Activated naive CD8-positive, alpha-beta T cell treated with anti-CD3 and anti-CD28 coated beads for 36 hours (primary cell): ENCODE results near the gene SSBP3. TPM values are rescaled to one million over a fixed set of nuclear protein-coding genes. Genes with fewer than 3 reads are reported as not detected.
"Not testable (repeated sequence)": the region's sequence is repeated elsewhere in the genome, so short reads cannot be mapped to it uniquely, and the experiment has no call there.

Source experiments
- DNase-seq: peaks from one replicate; pipeline ENCODE4 v3.0.0; 2021
- H3K27ac Mint-ChIP-seq: one replicate; pipeline ENCODE4 v1.8.0; 2022; ENCODE audit warnings: mild to moderate bottlenecking, moderate library complexity, mixed read lengths
- H3K27me3 Mint-ChIP-seq: one replicate; pipeline ENCODE4 v1.8.0; 2022; ENCODE audit warnings: mild to moderate bottlenecking, mixed read lengths
- H3K36me3 Mint-ChIP-seq: one replicate; pipeline ENCODE4 v1.8.0; 2021; ENCODE audit warnings: mild to moderate bottlenecking, mixed read lengths
- H3K4me1 Mint-ChIP-seq: one replicate; pipeline ENCODE4 v1.8.0; 2021; ENCODE audit warnings: mixed read lengths
- H3K4me3 Mint-ChIP-seq: one replicate; pipeline ENCODE4 v1.8.0; 2022; ENCODE audit warnings: mild to moderate bottlenecking, moderate library complexity, mixed read lengths
- H3K9me3 Mint-ChIP-seq: one replicate; pipeline ENCODE4 v1.8.0; 2022; ENCODE audit warnings: mixed read lengths
- total RNA-seq, 2 experiments: library from RNA; stranded (reverse); gene quantifications; one replicate each; pipeline ENCODE4 v1.2.3, GENCODE V29; 2021

Gene SSBP3
- total RNA-seq, 2 experiments from 2014 or later, result 62.8 to 65.4 TPM

GRCh38 chr1:54239035-54239383 is 167.2 kb downstream of the SSBP3 start:
- H3K27me3 Mint-ChIP-seq, result no peaks in the 10 kb centered on the region
- no peaks in the 10 kb centered on the region for H3K9me3 Mint-ChIP-seq
- H3K4me3 Mint-ChIP-seq, result no peak overlapping the region
- DNase-seq, result no peak
- H3K4me1 Mint-ChIP-seq, result no peaks in the 10 kb centered on the region
- no peak overlapping the region for H3K27ac Mint-ChIP-seq
- peaks cover 8% of the 10 kb centered on the region for H3K36me3 Mint-ChIP-seq

GRCh38 chr1:54238353-54239034 is 167.7 kb downstream of the SSBP3 start:
- Mint-ChIP-seq H3K27ac (no peak overlapping the region), H3K9me3 (no peaks in the 10 kb centered on the region), H3K27me3 (no peaks in the 10 kb centered on the region), H3K4me1 (no peaks in the 10 kb centered on the region), H3K36me3 (peaks cover 8% of the 10 kb centered on the region), H3K4me3 (no peak overlapping the region)
- DNase-seq, result no peak

- no peak for DNase-seq
- Mint-ChIP-seq H3K36me3 (peaks cover 5% of the 10 kb centered on the region), H3K4me1 (no peaks in the 10 kb centered on the region), H3K4me3 (no peak overlapping the region), H3K27me3 (no peaks in the 10 kb centered on the region), H3K27ac (no peak overlapping the region), H3K9me3 (no peaks in the 10 kb centered on the region)
These were observed 168.6 kb downstream of the SSBP3 start for GRCh38 chr1:54237586-54237985.

GRCh38 chr1:54234284-54234683 is 171.9 kb downstream of the SSBP3 start:
- Mint-ChIP-seq H3K36me3 (peaks cover 12% of the 10 kb centered on the region), H3K27me3 (no peaks in the 10 kb centered on the region), H3K9me3 (no peaks in the 10 kb centered on the region), H3K4me1 (peaks cover 17% of the 10 kb centered on the region), H3K4me3 (no peak overlapping the region), H3K27ac (no peak overlapping the region)
- DNase-seq, result no peak

GRCh38 chr1:54233196-54233595 is 173.0 kb downstream of the SSBP3 start:
- H3K9me3 Mint-ChIP-seq, DNase-seq, H3K4me3 Mint-ChIP-seq, H3K27me3 Mint-ChIP-seq, H3K27ac Mint-ChIP-seq: not testable (repeated sequence)
- Mint-ChIP-seq H3K36me3 (peaks cover 15% of the 10 kb centered on the region), H3K4me1 (peaks cover 21% of the 10 kb centered on the region)

- peaks cover 24% of the 10 kb centered on the region for H3K4me1 Mint-ChIP-seq
- peak; percentile 48 for DNase-seq
- no peaks in the 10 kb centered on the region for H3K27me3 Mint-ChIP-seq
- H3K9me3 Mint-ChIP-seq, result no peaks in the 10 kb centered on the region
- H3K36me3 Mint-ChIP-seq, result peaks cover 15% of the 10 kb centered on the region
- no peak overlapping the region for H3K4me3 Mint-ChIP-seq
- H3K27ac Mint-ChIP-seq, result peak overlapping the region; percentile 43
These were observed 175.5 kb downstream of the SSBP3 start for GRCh38 chr1:54230507-54231339.

GRCh38 chr1:54229281-54229891 is 176.8 kb downstream of the SSBP3 start:
- DNase-seq, result peak; percentile 41
- H3K36me3 Mint-ChIP-seq, result peaks cover 10% of the 10 kb centered on the region
- peak overlapping the region; percentile 82 for H3K27ac Mint-ChIP-seq
- no peaks in the 10 kb centered on the region for H3K9me3 Mint-ChIP-seq
- H3K4me3 Mint-ChIP-seq, result peak overlapping the region; percentile 25
- peaks cover 24% of the 10 kb centered on the region for H3K4me1 Mint-ChIP-seq
- H3K27me3 Mint-ChIP-seq, result no peaks in the 10 kb centered on the region

- no peaks in the 10 kb centered on the region for H3K27me3 Mint-ChIP-seq
- H3K9me3 Mint-ChIP-seq, result no peaks in the 10 kb centered on the region
- peaks cover 10% of the 10 kb centered on the region for H3K36me3 Mint-ChIP-seq
- no peak for DNase-seq
- H3K4me1 Mint-ChIP-seq, result peaks cover 24% of the 10 kb centered on the region
- H3K27ac Mint-ChIP-seq, result no peak overlapping the region
- H3K4me3 Mint-ChIP-seq, result no peak overlapping the region
These were observed 177.5 kb downstream of the SSBP3 start for GRCh38 chr1:54228638-54229079.

- Mint-ChIP-seq H3K27me3 (no peaks in the 10 kb centered on the region), H3K27ac (no peak overlapping the region), H3K4me3 (no peak overlapping the region), H3K36me3 (peaks cover 10% of the 10 kb centered on the region), H3K4me1 (peaks cover 24% of the 10 kb centered on the region), H3K9me3 (no peaks in the 10 kb centered on the region)
- DNase-seq, result no peak
These were observed 178.3 kb downstream of the SSBP3 start for GRCh38 chr1:54227891-54228310.

- no peaks in the 10 kb centered on the region for H3K27me3 Mint-ChIP-seq
These were observed 179.0 kb downstream of the SSBP3 start for GRCh38 chr1:54227091-54227602.

GRCh38 chr1:54225986-54226559 is 180.1 kb downstream of the SSBP3 start:
- DNase-seq, result no peak
- Mint-ChIP-seq H3K9me3 (no peaks in the 10 kb centered on the region), H3K36me3 (peaks cover 4% of the 10 kb centered on the region), H3K4me3 (no peak overlapping the region), H3K27me3 (no peaks in the 10 kb centered on the region), H3K27ac (peak overlapping the region; percentile 2), H3K4me1 (peaks cover 22% of the 10 kb centered on the region)

More at GRCh38 chr1:54227091-54227602, 179.0 kb downstream of the SSBP3 start:
- DNase-seq, result no peak
- Mint-ChIP-seq H3K9me3 (no peaks in the 10 kb centered on the region), H3K36me3 (peaks cover 10% of the 10 kb centered on the region), H3K4me1 (peaks cover 24% of the 10 kb centered on the region), H3K4me3 (no peak overlapping the region), H3K27ac (no peak overlapping the region)

- peaks cover 16% of the 10 kb centered on the region for H3K4me1 Mint-ChIP-seq
- no peak overlapping the region for H3K4me3 Mint-ChIP-seq
- peaks cover 4% of the 10 kb centered on the region for H3K36me3 Mint-ChIP-seq
- peak overlapping the region; percentile 2 for H3K27ac Mint-ChIP-seq
- H3K9me3 Mint-ChIP-seq, result no peaks in the 10 kb centered on the region
- no peak for DNase-seq
- no peaks in the 10 kb centered on the region for H3K27me3 Mint-ChIP-seq
These were observed 180.8 kb downstream of the SSBP3 start for GRCh38 chr1:54225378-54225777.

- Mint-ChIP-seq H3K4me3 (no peak overlapping the region), H3K9me3 (no peaks in the 10 kb centered on the region), H3K27me3 (no peaks in the 10 kb centered on the region), H3K36me3 (peaks cover 6% of the 10 kb centered on the region), H3K4me1 (peaks cover 9% of the 10 kb centered on the region), H3K27ac (no peak overlapping the region)
- no peak for DNase-seq
These were observed 182.0 kb downstream of the SSBP3 start for GRCh38 chr1:54224233-54224632.

- Mint-ChIP-seq H3K4me1 (peaks cover 5% of the 10 kb centered on the region), H3K9me3 (no peaks in the 10 kb centered on the region), H3K27me3 (no peaks in the 10 kb centered on the region), H3K27ac (no peak overlapping the region), H3K36me3 (peaks cover 3% of the 10 kb centered on the region), H3K4me3 (no peak overlapping the region)
- no peak for DNase-seq
These were observed 182.6 kb downstream of the SSBP3 start for GRCh38 chr1:54223441-54224202.
